HCT116 (cell line): Measurements from ENCODE around the gene ACAP2. TPM values are rescaled to one million over a fixed set of nuclear protein-coding genes. Genes with fewer than 3 reads are reported as not detected.

ENCODE experiments used
- ATAC-seq: fragments of 200-7000 bp; cut with Tn5 transposase; 2 replicates; pipeline ENCODE4 v1.9.1; 2020; ENCODE audit warnings: mild to moderate bottlenecking, moderate library complexity
- BruUV-seq: library from RNA; stranded (reverse); fragments of 400-500 nt; replicated peaks from 2 replicates; lab custom pipeline; 2021; lab: Mats Ljungman, UMichigan
- CTCF ChIA-PET: fragments of 300-600 bp; sonication (Branson Sonifier 250); formaldehyde crosslinking; loops from one replicate; lab custom pipeline; 2021; ENCODE audit warnings: antibody characterized with exemption; lab: Charles Lee
- POLR2A ChIA-PET: fragments of 300-600, 350-600 bp; sonication (Branson Sonifier 250); formaldehyde crosslinking; loops from one replicate; lab custom pipeline; 2021; ENCODE audit warnings: antibody characterized with exemption; lab: Charles Lee
- RAD21 ChIA-PET, 2 experiments: fragments of 300-600 bp; sonication (Branson Sonifier 250); formaldehyde crosslinking; loops; one replicate each; lab custom pipeline; 2023; ENCODE audit warnings: low total read pairs in 2 of 2; ENCODE audit not compliant: uncharacterized antibody in 2 of 2, unreplicated experiment in 2 of 2, low non-redundant PET in 1 of 2; lab: Charles Lee
- DNase-seq: peaks from one replicate; pipeline ENCODE4 v3.0.0-alpha.2; 2010; ENCODE audit warnings: low read depth, low spot score
- H2AFZ ChIP-seq: fragments of 200-600 bp; shearing (Covaris generic), sonication (generic); 2 replicates; pipeline ENCODE4 v1.6.1; 2017; ENCODE audit warnings: low read depth, mixed run types, mixed read lengths, antibody characterized with exemption, low read length; ENCODE audit not compliant: poor library complexity, severe bottlenecking
- H3K27ac ChIP-seq: 2 replicates; pipeline ENCODE4 v1.5.1; 2012; ENCODE audit warnings: low read depth, low read length
- H3K27me3 ChIP-seq: fragments of 200-600 bp; sonication (generic); 2 replicates; pipeline ENCODE4 v1.6.1; 2016; ENCODE audit warnings: mixed run types, low read length, mixed read lengths; ENCODE audit not compliant: insufficient read depth
- H3K36me3 ChIP-seq, 2 experiments: fragments of 200-500 bp in 1 of 2; fragments of 200-600 bp in 1 of 2; sonication (Bioruptor generic) in 1 of 2; sonication (generic) in 1 of 2; 2 replicates each; pipeline versions ENCODE4 v1.5.1 to v1.6.1; 2014 to 2016; ENCODE audit warnings: low read length in 2 of 2, inconsistent platforms in 1 of 2, mixed read lengths in 1 of 2, mixed run types in 1 of 2; ENCODE audit not compliant: insufficient read depth in 2 of 2, control insufficient read depth in 1 of 2
- H3K4me1 ChIP-seq, 2 experiments: fragments of 200-600 bp in 1 of 2; sonication (generic) in 1 of 2; 2 replicates each; pipeline versions ENCODE4 v1.5.1 to v1.6.1; 2012 to 2017; ENCODE audit warnings: low read length in 2 of 2, inconsistent platforms in 1 of 2, mild to moderate bottlenecking in 1 of 2, mixed read lengths in 1 of 2, mixed run types in 1 of 2, moderate library complexity in 1 of 2; ENCODE audit not compliant: insufficient read depth in 2 of 2, control insufficient read depth in 1 of 2
- H3K4me2 ChIP-seq: fragments of 200-600 bp; sonication (generic); 2 replicates; pipeline ENCODE4 v1.6.1; 2017; ENCODE audit warnings: mixed run types, low read length, mixed read lengths
- H3K4me3 ChIP-seq, 2 experiments: fragments of 200-600 bp in 1 of 2; sonication (generic) in 1 of 2; replicated peaks in 1 of 2; 2 replicates each; pipeline ENCODE4 v1.5.1; 2011 to 2016; ENCODE audit warnings: low read length in 2 of 2, control low read depth in 1 of 2, low read depth in 1 of 2, mild to moderate bottlenecking in 1 of 2, mixed read lengths in 1 of 2, mixed run types in 1 of 2
- H3K79me2 ChIP-seq: fragments of 200-600 bp; sonication (generic); 2 replicates; pipeline ENCODE4 v1.6.1; 2017; ENCODE audit warnings: mild to moderate bottlenecking, mixed run types, low read length, moderate library complexity, mixed read lengths; ENCODE audit not compliant: insufficient read depth
- H3K9ac ChIP-seq: fragments of 200-600 bp; sonication (generic); 2 replicates; pipeline ENCODE4 v1.6.1; 2016; ENCODE audit warnings: low read length, mixed read lengths
- H3K9me2 ChIP-seq: fragments of 200-600 bp; sonication (generic), shearing (Covaris generic); 2 replicates; pipeline ENCODE4 v1.6.1; 2017; ENCODE audit warnings: mixed run types, mild to moderate bottlenecking, moderate library complexity; ENCODE audit not compliant: insufficient read depth
- H3K9me3 ChIP-seq, 2 experiments: fragments of 200-500 bp in 1 of 2; fragments of 200-600 bp in 1 of 2; sonication (Bioruptor generic) in 1 of 2; sonication (generic) in 1 of 2; 2 replicates each; pipeline ENCODE4 v1.6.1; 2014 to 2017; ENCODE audit warnings: low read length in 2 of 2, mixed read lengths in 2 of 2, inconsistent platforms in 1 of 2, low read depth in 1 of 2, mild to moderate bottlenecking in 1 of 2, mixed run types in 1 of 2, moderate library complexity in 1 of 2; ENCODE audit not compliant: control insufficient read depth in 1 of 2, insufficient read depth in 1 of 2
- H4K20me1 ChIP-seq: fragments of 200-600 bp; sonication (generic), shearing (Covaris generic); 2 replicates; pipeline ENCODE4 v1.6.1; 2017; ENCODE audit warnings: mixed run types, mild to moderate bottlenecking, moderate library complexity; ENCODE audit not compliant: insufficient read depth
- CEBPB ChIP-seq: IDR thresholded peaks from 2 replicates; pipeline ENCODE4 v1.6.1; 2012; ENCODE audit warnings: low read depth
- CTCF ChIP-seq, 3 experiments: fragments of 200-600 bp in 1 of 3; sonication (generic) in 1 of 3; IDR thresholded peaks in 2 of 3; conservative IDR thresholded peaks in 1 of 3; 2 replicates each; pipeline ENCODE4 v1.5.1; 2012 to 2017; ENCODE audit warnings: low read depth in 2 of 3, low read length in 2 of 3, antibody characterized with exemption in 1 of 3, borderline replicate concordance in 1 of 3, control low read depth in 1 of 3, mild to moderate bottlenecking in 1 of 3, mixed read lengths in 1 of 3, mixed run types in 1 of 3, moderate library complexity in 1 of 3; ENCODE audit not compliant: insufficient read depth in 1 of 3
- ELF1 ChIP-seq: IDR thresholded peaks from 2 replicates; pipeline ENCODE4 v1.6.1; 2012; ENCODE audit warnings: low read depth, borderline replicate concordance
- EZH2 ChIP-seq: fragments of 200-600 bp; sonication (generic); IDR thresholded peaks from 2 replicates; pipeline ENCODE4 v1.6.1; 2017; ENCODE audit warnings: antibody characterized with exemption, mixed run types
- EZH2phosphoT487 ChIP-seq: fragments of 200-600 bp; IDR thresholded peaks from 2 replicates; pipeline ENCODE4 v1.6.1; 2018; ENCODE audit warnings: antibody characterized with exemption, borderline replicate concordance
- JUND ChIP-seq: IDR thresholded peaks from 2 replicates; pipeline ENCODE4 v1.6.1; 2012
- SP1 ChIP-seq: IDR thresholded peaks from 2 replicates; pipeline ENCODE4 v1.6.1; 2012; ENCODE audit warnings: low read depth
- SRF ChIP-seq: IDR thresholded peaks from 2 replicates; pipeline ENCODE4 v1.6.1; 2012; ENCODE audit warnings: low read depth
- intact Hi-C: fragments of 100-400 bp; cut with micrococcal nuclease; formaldehyde crosslinking; loops from 2 replicates; pipeline ENCODE4 v1.10.0; 2022
- total RNA-seq: library from RNA; stranded (reverse); gene quantifications from one replicate; pipeline ENCODE4 v1.2.1, GENCODE V29; 2021; ENCODE audit not compliant: unreplicated experiment
- TF ChIP-seq, protein P1 (sequence below): IDR thresholded peaks from 2 replicates; pipeline ENCODE4 v1.6.1; 2012

ACAP2 gene
- total RNA-seq, 1 experiment from 2014 or later, result 43.0 TPM

- DNase-seq (no peak), ATAC-seq (no peak)
- H3K4me1 ChIP-seq, result peaks cover 8 to 18% of the 10 kb centered on the region in 2 experiments; a peak in 3 of 4 replicates
- no peak overlapping the region for H2AFZ ChIP-seq
- no peak overlapping the region for H3K9ac ChIP-seq
- ChIA-PET RAD21 (no interaction called here), CTCF (interaction anchor here (0.9 kb wide), 1 partner anchor 256 kb away, joined by 3 read pairs; no protein-coding TSS in a partner anchor), POLR2A (no interaction called here)
- 0 out of 4 replicates have a peak, but pooled peaks cover 0 to 5% of the 10 kb centered on the region in 2 experiments for H3K36me3 ChIP-seq
- no peak overlapping the region for H3K4me3 ChIP-seq
- no TSS peak for BruUV-seq
- no peak overlapping the region for H3K4me2 ChIP-seq
- TF ChIP-seq EZH2 (no peak), CEBPB (no peak), SP1 (no peak), SRF (no peak), CTCF (IDR thresholded peaks at IDR 0.05 in 2 of 3, conservative IDR thresholded peaks at IDR 0.05 in 1 of 3; ENCODE audit: borderline replicate concordance in 1 of 3, insufficient read depth in 1 of 3, low read depth in 2 of 3, low read length in 2 of 3) (no peak), JUND (no peak), ELF1 (no peak), EZH2phosphoT487 (no peak)
- TF ChIP-seq, protein P1, sequence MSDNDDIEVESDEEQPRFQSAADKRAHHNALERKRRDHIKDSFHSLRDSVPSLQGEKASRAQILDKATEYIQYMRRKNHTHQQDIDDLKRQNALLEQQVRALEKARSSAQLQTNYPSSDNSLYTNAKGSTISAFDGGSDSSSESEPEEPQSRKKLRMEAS, result no peak
- H3K27ac ChIP-seq, result no peak overlapping the region
- H3K9me3 ChIP-seq, result no peaks in the 10 kb centered on the region
- no peaks in the 10 kb centered on the region for H4K20me1 ChIP-seq
- no peaks in the 10 kb centered on the region for H3K27me3 ChIP-seq
- peaks cover 37% of the 10 kb centered on the region for H3K79me2 ChIP-seq
- intact Hi-C loops, result loop anchor here (10.0 kb wide), 1 partner anchor 932 kb away; no protein-coding TSS in a partner anchor
- no peaks in the 10 kb centered on the region for H3K9me2 ChIP-seq
Observed at GRCh38 chr3:195266428-195266827, 176.4 kb downstream of the ACAP2 start.
